ENCODE results near the gene CDS1.
"Not testable (repeated sequence)": the region's sequence is repeated elsewhere in the genome, so short reads cannot be mapped to it uniquely, and the experiment has no call there.

CDS1 gene

GRCh38 chr4:84582988-84583875 lies at the start of gene CDS1:
CDS1 (plus strand) TSS chr4:84583127; CDS start chr4:84583402, 275 bp downstream.
- peak within 1 kb of the TSS; percentile 79 for H3K27ac ChIP-seq (ENCODE audit: low read length)
- 0 out of 2 replicates have a peak, but pooled peaks cover 6% of the 10 kb centered on the region for H3K27me3 ChIP-seq (ENCODE audit: low read depth, low read length)
- H3K4me3 ChIP-seq (ENCODE audit: low read length), result peak within 1 kb of the TSS; percentile 78
- peak within 1 kb of the TSS; percentile 71 for H3K9ac ChIP-seq (ENCODE audit: low read length)
- peak within 1 kb of the TSS; percentile 78 for H3K4me2 ChIP-seq (ENCODE audit: low read length)
- peak within 1 kb of the TSS; percentile 4; the same call in 1 of the 2 replicates for H2AFZ ChIP-seq (ENCODE audit: low read depth, low read length)
- peaks cover 49% of the 10 kb centered on the region for H3K4me1 ChIP-seq (ENCODE audit: low read length)
- TF ChIP-seq CTCF (IDR thresholded peaks at IDR 0.05; ENCODE audit: low read depth, low read length) (no peak), EZH2phosphoT487 (IDR thresholded peaks at IDR 0.05; ENCODE audit: low read depth) (no peak)
- H4K20me1 ChIP-seq (ENCODE audit: insufficient read depth, low read length), result 0 out of 2 replicates have a peak, but pooled peaks cover 6% of the 10 kb centered on the region
- peaks cover 4% of the 10 kb centered on the region for H3K36me3 ChIP-seq (replicated peaks; ENCODE audit: low read depth, low read length)
- H3K9me3 ChIP-seq (ENCODE audit: insufficient read depth, low read length), result 0 out of 2 replicates have a peak, but pooled peaks cover under 1% of the 10 kb centered on the region
- H3K79me2 ChIP-seq (ENCODE audit: low read length), result peaks cover 22% of the 10 kb centered on the region

DNA sequence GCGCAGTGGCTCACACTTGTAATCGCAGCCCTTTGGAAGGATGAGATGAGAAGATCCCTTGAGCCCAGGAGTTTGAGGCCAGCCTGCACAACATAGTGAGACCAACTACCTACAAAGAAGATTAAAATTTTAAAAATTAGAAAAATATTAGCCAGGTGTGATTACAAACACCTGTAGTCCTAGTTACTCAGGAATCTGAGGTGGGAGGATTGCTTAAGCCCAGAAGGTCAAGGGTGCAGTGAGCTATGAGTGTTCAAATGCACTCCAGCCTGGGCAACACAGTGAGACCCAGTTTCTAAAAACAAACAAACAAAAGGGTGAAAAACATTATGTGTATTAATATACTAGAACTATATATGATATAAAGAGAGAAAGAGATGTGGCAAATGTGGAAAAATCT lies 47.0 kb upstream of the CDS1 start:
- H2AFZ ChIP-seq (ENCODE audit: low read depth, low read length), result no peak overlapping the region
- no peak overlapping the region for H3K27ac ChIP-seq (ENCODE audit: low read length)
- H3K79me2 ChIP-seq (ENCODE audit: low read length), result no peaks in the 10 kb centered on the region
- TF ChIP-seq CTCF (IDR thresholded peaks at IDR 0.05; ENCODE audit: low read depth, low read length) (no peak), EZH2phosphoT487 (IDR thresholded peaks at IDR 0.05; ENCODE audit: low read depth) (no peak)
- no peaks in the 10 kb centered on the region for H3K36me3 ChIP-seq (replicated peaks; ENCODE audit: low read depth, low read length)
- H3K4me2 ChIP-seq (ENCODE audit: low read length), result no peak overlapping the region
- no peaks in the 10 kb centered on the region for H3K9me3 ChIP-seq (ENCODE audit: insufficient read depth, low read length)
- no peak overlapping the region for H3K4me3 ChIP-seq (ENCODE audit: low read length)
- H3K4me1 ChIP-seq (ENCODE audit: low read length), result peaks cover under 1% of the 10 kb centered on the region
- H4K20me1 ChIP-seq (ENCODE audit: insufficient read depth, low read length), result no peaks in the 10 kb centered on the region
- H3K27me3 ChIP-seq (ENCODE audit: low read depth, low read length), result no peaks in the 10 kb centered on the region
- no peak overlapping the region for H3K9ac ChIP-seq (ENCODE audit: low read length)

DNA sequence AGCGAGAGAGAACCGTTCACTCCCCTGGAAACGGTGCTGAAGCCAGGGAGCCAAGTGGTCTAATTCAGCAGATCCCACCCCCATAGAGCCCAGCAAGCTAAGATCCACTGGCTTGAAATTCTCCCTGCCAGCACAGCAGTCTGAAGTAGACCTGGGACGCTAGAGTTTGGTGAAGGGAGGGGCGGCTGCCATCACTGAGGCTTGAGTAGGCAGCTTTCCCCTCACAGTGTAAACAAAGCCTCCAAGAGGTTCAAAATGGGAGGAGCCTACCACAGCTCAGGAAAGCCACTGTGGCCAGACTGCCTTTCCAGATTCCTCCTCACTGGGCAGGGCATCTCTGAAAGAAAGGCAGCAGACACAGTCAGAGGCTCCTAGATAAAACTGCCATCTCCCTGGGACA lies 37.8 kb upstream of the CDS1 start:
- H3K4me3 ChIP-seq (ENCODE audit: low read length), result no peak overlapping the region
- no peaks in the 10 kb centered on the region for H3K27me3 ChIP-seq (ENCODE audit: low read depth, low read length)
- no peak overlapping the region for H3K9ac ChIP-seq (ENCODE audit: low read length)
- no peaks in the 10 kb centered on the region for H3K79me2 ChIP-seq (ENCODE audit: low read length)
- H3K4me2 ChIP-seq (ENCODE audit: low read length), result no peak overlapping the region
- H4K20me1 ChIP-seq (ENCODE audit: insufficient read depth, low read length), result no peaks in the 10 kb centered on the region
- H2AFZ ChIP-seq (ENCODE audit: low read depth, low read length), result no peak overlapping the region
- H3K27ac ChIP-seq (ENCODE audit: low read length), result no peak overlapping the region
- no peaks in the 10 kb centered on the region for H3K36me3 ChIP-seq (replicated peaks; ENCODE audit: low read depth, low read length)
- TF ChIP-seq CTCF (IDR thresholded peaks at IDR 0.05; ENCODE audit: low read depth, low read length) (no peak), EZH2phosphoT487 (IDR thresholded peaks at IDR 0.05; ENCODE audit: low read depth) (no peak)
- no peaks in the 10 kb centered on the region for H3K9me3 ChIP-seq (ENCODE audit: insufficient read depth, low read length)
- no peaks in the 10 kb centered on the region for H3K4me1 ChIP-seq (ENCODE audit: low read length)

DNA sequence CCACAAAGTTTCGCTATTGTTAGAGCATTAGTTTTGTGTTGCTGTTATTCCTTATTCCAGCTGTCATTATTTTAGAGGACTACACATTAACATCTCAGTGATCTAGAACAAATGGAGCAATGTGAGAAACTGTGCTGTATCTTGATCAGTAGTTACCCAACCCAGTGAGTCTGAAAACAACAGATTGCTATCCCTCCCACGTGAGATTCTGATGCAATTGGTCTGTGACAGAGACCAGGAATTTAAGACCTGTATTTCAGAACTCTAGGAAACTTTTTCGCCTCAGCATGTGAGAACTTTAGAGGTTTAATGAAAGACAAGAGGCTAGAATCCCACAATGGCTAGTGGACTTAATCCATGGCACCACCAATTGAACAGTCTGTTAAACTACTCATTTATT lies 35.7 kb upstream of the CDS1 start:
- TF ChIP-seq EZH2phosphoT487 (IDR thresholded peaks at IDR 0.05; ENCODE audit: low read depth), result no peak
- no peak for TF ChIP-seq CTCF (IDR thresholded peaks at IDR 0.05; ENCODE audit: low read depth, low read length)
- Histone ChIP-seq H4K20me1 (ENCODE audit: insufficient read depth, low read length) (no peaks in the 10 kb centered on the region), H3K4me1 (ENCODE audit: low read length) (no peaks in the 10 kb centered on the region), H3K4me3 (ENCODE audit: low read length) (no peak overlapping the region), H3K36me3 (replicated peaks; ENCODE audit: low read depth, low read length) (no peaks in the 10 kb centered on the region), H3K4me2 (ENCODE audit: low read length) (no peak overlapping the region), H3K9ac (ENCODE audit: low read length) (no peak overlapping the region), H3K79me2 (ENCODE audit: low read length) (no peaks in the 10 kb centered on the region), H3K27me3 (ENCODE audit: low read depth, low read length) (no peaks in the 10 kb centered on the region), H2AFZ (ENCODE audit: low read depth, low read length) (no peak overlapping the region), H3K27ac (ENCODE audit: low read length) (no peak overlapping the region), H3K9me3 (ENCODE audit: insufficient read depth, low read length) (no peaks in the 10 kb centered on the region)

DNA sequence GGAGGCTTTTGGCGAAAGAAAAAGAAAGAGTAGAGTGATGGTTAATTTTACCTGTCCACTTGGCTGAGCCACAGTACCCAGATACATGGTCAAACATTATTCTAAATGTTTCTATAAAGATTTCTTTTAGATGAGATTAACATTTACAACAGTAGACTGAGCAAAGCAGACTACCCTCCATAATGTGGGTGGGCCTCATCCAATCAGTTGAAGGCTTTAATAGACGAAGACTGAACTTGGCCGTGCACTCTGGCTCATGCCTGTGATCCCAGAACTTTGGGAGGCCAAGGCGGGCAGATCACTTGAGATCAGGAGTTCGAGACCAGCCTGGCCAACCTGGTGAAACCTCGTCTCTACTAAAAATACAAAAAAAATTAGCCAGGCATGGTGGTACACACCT lies 33.7 kb upstream of the CDS1 start:
- H3K9ac ChIP-seq (ENCODE audit: low read length); H3K4me2 ChIP-seq (ENCODE audit: low read length); H3K27ac ChIP-seq (ENCODE audit: low read length); H3K9me3 ChIP-seq (ENCODE audit: insufficient read depth, low read length); H3K4me3 ChIP-seq (ENCODE audit: low read length); H4K20me1 ChIP-seq (ENCODE audit: insufficient read depth, low read length); H2AFZ ChIP-seq (ENCODE audit: low read depth, low read length); H3K4me1 ChIP-seq (ENCODE audit: low read length); H3K79me2 ChIP-seq (ENCODE audit: low read length); H3K36me3 ChIP-seq (replicated peaks; ENCODE audit: low read depth, low read length); H3K27me3 ChIP-seq (ENCODE audit: low read depth, low read length): not testable (repeated sequence)
